Stimulated activated CD8-positive, alpha-beta memory T cell treated with anti-CD3 and anti-CD28 coated beads, Interleukin-12 subunit alpha, Interleukin-12 subunit beta, amount 100 ng/mL, for 24 hours (primary cell): ENCODE results near the gene BMPER.

Experiments
- DNase-seq: peaks from one replicate; pipeline ENCODE4 v3.0.0-alpha.2; 2020; ENCODE audit errors: extremely low read depth

BMPER gene

DNA sequence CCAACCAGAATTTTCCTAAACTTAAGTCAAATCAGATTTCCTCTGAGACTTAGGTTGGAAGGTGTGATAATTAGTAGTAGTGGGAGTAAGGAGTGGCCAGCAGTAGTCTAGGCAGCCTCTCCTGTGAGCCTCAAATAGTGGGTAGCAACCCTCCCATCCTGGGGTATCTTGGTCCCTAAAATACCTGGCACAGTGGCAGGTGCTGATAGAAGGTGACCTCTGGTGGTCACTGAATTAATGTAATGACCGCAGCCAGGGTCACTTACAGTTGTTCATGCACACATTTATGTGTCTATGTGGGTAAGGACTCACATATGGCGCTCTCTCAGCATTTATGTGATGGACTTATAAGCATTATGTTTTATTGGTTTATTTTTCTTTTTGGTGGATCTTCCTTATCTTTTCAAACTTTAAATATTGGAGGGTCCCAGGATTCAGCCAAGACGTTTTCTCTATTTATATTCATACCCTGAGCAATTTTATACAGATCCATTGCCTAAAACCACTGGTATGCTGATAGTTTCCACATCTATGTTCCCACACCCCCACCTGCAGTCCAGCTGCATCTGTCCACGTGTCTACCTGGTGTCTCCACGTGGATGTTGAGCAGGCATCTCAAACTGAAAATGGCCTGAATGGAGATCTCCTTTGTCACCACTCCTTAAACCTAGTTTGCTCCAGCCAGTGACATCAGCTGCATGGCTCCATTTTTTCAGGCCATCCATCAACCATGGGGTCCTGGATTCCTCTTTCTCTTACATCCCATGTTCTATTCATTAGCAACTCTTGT lies 18.3 kb downstream of the BMPER start:
- DNase-seq = no peak

DNA sequence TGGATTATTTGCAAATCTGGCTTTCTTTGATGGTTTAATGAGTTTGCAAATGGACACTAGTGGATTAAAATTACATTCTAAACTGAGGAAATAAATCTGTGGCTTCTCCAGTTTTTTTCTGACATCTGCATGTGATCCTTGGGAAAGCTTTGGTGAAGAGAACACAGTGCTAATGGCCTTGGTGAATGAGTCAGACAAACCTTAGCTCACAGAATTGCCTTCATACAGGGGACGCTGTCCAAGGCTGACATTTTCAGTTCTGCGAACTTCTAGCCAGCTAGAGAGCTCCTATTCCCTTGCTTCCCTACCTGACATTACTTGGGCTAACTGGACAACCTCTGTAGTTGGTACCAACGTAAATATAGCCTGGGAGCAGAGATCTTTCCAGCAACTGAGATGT lies 21.2 kb downstream of the BMPER start:
- DNase-seq = no peak

DNA sequence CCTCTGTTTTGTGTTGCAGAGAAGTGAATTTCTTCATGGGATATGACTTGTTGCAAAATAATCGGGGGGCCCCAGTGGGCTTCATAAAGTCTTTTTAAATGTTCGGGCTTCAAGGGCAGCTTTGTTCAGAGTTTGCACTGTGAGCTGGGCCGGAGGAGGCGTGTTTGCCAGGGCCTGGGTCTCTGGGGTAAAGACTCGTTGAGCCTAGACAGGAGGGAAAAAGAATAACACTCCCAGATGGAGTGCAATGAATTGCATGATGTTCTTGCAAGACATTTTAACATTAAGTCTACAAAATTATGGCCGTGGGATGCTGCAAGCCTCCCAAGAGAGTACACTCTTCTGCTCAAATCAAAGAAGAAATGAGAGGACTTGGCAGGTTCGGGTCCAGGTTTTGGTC lies 23.6 kb downstream of the BMPER start:
- no peak for DNase-seq

DNA sequence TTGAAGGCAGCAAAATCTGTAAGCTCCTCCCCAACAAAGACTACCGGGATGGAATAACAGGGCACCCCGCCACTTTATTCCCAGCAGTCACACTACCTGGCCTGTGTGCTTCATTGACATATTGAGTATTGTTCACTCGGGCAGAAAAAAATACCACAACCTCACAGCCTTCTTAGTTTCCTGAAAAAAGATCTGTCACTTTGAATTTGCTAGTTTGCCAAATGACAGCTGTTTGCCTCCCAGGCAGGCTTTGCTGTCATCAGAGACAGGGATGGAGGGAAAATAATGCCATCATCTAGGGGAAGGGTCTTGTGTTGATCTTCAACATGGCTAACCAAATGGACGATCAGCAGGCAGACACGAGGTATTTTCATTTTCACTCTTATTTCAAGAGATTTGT lies 26.9 kb downstream of the BMPER start:
- DNase-seq = no peak

DNA sequence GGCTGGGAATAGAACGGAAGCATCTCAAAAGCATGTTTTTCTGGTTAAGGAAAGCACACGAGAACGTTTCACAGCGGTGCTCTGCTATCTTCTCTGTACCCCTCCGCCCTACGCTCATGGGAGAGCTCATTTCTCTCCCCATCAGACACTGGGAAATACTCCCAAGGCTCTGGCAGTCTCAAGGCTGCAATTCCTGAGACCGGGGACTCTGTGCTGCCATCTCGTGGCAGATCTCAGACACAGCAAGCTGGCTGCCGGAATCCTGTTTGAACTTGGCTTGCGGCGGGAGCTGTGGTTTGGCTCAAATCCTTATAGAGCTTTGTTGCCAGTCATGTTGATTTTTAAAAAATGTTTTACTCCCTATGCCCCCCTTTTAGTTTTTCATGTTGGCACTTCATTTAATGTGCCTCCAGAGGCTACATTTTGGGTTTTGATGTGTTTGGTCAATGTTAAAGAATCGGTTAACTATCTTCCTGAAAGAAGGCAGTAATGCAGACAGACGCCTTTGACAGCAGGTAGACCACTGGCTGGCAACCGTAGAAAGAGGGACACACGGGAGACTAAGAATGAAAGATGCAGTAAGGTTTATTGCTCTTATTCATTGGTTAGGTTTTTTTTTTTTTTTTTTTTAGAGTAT lies 27.6 kb downstream of the BMPER start:
- peak; percentile 9 for DNase-seq

DNA sequence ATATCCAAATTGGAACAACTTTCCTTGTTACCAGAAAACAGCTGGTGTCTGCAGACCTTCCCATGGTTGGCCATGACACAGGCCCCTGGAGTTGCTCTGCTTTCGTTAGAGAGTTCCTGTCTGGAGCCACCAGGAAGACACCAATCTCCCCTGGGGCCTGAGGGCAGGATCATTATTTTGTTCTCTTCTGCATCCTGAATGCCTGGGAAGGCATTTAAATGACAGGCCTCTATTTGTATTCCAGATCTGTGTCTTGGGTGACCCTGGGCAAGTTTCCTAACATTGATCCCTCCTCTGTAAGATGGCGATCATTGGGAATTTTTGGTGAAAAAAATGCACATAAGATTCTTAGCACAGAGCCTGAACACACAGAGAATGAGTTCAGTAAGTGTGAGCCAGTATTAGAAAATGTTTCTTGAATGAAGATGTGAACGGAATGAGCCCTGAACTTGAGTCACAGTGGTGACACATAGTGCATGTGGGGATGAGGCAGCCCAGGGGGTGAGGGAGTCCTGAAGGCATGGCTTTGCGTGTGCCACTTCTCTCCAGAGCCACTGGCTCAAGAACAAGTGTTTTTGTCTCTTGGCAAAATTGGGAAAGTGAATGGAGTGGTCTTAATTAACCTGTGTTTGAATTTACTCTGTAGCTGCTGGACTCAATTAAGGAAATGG lies 28.4 kb downstream of the BMPER start:
- DNase-seq = no peak

DNA sequence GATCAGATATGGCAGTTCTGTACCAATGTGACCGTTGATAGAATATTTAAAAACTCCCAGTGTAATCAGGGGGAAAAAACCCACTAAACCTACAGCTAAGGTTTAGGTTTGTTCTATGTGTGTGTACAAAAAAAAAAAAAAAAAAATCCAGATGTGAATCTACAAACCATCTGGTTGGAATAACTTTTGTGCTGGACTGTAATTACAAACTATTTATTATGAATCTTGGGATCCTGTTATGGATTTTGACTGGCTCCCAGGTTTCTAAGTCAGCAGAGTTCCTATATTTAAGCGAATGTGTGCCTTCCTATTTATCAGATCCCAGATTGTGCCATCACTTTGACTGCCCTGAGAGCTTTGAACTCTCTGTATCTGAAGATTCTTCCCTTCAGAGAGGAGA lies 29.1 kb downstream of the BMPER start:
- DNase-seq = no peak

DNA sequence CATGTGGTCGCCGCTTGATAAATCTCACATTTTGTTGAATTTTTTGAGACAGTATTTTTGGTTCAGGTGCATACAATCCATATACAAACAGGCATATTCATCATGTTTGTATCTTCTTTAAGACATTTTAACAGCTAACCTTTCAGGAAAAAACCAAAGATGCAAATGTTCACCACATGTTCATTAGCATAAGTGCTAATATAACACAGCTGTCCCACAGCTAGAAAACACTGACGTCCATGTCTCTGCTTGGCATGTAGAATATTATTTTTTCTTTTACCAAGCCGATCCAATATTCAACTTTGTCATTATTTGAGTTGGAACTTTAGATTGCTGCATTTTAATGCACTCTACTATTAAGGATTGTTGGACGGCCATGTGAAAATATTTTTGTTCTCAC lies 31.2 kb downstream of the BMPER start:
- no peak for DNase-seq

DNA sequence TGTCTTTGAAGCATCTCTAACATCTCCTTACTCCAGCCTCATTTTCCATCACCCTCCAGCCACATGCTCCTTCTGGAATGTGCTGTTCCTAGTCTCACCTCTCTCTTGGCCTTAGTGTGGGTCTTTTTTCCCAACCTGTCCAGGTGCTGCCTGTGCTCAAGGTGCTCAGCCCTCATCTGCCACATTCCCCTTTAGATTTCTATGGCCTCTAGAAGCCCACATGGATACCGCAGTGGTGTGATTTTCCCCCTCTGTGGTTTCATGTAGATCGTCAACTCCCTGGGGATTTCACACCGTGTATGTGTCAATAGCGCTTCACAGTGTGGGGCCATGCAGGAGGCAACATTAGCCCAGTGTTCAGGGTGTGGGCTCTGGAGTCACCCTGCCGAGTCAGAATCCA lies 32.5 kb downstream of the BMPER start:
- DNase-seq = no peak

DNA sequence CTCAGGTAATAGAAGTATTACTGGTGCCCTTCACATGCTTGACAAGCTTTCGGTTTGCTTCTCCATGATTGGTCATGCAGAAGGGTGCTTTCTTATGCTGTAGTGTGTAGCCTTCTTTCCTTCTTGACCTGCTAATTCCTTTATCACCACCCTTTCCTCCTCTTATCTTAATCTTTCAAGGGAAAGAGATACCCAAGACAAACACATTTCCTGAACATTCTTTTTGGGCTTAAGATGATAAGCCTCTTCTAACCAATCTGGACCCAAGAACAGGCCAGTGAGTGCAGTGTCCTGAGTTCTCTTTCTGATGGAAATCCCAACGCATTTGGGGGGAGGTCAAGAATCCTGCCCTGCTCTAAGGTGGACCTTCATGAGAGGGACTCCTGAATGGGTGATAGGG lies 33.8 kb downstream of the BMPER start:
- no peak for DNase-seq

DNA sequence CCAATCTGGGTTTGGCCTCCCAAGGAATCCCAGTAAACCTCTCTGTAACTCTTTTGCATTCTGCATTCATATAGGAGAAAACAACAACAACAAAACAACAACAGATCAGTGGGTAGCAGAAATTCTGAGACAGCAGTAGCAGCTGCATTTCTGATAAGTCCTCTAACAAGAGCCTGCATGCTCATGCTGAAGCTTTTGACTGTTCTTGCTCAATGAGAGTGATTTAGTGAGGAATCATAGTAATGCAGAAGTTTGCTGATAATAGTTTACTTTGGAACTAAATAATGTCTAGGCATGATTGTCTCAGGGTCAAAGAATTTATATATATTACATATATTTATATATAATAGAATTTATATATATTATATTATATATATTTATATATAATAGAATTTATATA lies 35.2 kb downstream of the BMPER start:
- DNase-seq = no peak

DNA sequence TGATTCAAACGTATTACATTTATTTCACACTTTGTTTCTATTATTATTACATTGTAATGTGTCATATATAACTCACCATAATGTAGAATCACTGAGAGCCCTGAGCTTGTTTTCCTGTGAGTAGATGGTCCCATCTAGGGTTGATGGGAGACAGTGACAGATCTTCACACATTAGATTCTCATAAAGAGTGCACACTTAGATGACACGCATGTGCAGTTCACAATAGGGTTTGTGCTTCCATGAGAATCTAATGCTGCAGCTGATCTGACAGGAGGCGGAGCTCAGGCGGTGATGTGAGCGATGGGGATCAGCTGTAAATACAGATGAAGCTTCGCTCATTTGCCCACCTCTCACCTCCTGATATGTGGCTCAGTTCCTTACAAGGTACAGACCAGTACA lies 36.1 kb downstream of the BMPER start:
- DNase-seq = no peak

DNA sequence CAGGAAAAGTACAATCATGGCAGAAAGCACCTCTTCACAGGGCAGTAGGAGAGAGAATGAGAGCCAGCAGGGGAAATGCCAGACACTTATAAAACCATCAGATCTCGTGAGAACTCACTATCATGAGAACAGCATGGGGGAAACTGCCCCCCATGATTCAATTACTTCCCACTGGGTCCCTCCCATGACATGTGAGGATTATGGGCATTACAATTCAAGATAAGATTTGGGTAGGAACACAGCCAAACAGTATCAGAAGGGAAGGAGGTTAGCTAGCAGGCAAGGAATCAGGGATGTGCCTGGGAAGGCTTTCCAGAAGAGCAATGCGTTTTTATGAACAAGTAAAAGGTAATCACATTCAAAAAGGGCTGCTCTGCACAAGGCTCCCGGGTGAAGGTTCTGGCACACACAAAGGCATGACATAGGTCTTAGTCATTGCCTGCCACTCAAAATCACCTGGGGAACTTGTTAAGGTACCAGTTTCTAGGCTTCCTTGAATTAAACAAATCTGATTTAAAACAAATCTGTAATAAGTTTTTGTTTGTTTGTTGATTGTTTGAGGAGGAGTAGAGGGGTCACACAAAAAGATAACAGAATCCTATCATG lies 40.9 kb downstream of the BMPER start:
- DNase-seq = no peak

DNA sequence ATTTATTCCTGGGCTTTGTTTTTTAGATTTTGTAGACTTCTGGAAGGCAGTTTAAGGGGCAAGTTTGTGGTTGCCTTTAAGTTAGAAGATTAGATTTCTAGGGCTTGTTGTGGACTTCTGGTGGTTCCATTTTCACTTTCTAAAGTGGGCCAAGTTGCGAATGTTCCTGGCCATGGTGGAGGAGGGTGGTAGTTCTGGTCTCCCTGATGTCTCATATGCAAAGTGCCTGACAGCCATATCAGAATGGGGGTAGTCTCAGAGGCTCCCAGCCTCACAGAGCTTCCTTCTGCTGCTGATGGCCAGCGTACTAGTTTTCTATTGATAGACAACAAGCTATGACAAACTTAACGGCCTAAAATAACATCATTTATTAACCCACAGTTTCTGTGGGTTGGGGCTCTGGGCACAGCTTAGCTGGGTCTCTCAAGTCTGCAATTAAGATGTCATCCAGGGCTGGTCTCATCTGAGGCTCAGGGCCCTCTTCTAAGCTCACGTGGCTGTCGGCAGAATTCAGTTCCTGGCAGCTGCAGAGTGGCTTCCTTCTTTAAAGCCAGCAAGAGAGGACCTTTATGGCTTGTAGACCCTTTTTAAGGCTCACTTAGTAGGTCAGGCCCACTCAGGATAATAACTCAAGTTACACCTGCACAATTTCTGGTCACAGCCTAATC lies 44.8 kb downstream of the BMPER start:
- DNase-seq = no peak

DNA sequence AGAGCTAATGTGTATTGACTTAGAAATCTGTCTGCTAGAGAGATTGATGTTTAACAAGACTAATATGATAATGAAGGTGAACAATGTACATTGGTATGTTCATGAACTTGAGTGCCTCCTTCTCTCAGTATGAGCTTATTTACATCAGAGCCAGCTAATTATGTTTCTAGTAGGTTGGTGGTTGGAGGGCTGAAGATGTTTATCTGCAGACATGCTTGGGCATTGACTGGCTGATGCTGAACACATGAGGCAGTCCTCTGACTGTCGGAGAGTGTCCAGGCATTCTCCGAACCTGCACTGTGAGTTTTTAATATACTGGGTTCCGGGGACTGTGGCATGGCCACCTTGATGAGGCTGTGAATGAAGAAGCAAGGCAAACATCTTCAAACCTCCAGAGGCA lies 47.5 kb downstream of the BMPER start:
- no peak for DNase-seq

DNA sequence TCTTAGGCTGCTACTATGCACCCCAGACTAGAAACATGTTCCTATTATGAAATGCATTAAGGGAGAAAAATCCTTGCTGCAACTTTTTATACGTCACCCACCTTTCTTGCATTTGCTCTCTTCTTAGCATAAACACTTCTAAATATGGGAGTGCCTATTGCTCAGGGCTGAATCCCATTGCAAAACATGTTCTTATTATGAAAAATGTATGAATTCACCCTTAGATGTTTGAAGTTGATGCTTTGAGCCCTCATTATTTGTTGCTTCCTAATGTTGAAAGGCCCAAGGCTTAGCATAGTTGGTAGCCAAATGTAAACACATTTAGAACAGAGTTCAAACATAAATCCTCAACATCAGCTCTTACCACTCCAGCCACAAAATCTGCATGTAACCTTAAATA lies 52.8 kb downstream of the BMPER start:
- DNase-seq = no peak

DNA sequence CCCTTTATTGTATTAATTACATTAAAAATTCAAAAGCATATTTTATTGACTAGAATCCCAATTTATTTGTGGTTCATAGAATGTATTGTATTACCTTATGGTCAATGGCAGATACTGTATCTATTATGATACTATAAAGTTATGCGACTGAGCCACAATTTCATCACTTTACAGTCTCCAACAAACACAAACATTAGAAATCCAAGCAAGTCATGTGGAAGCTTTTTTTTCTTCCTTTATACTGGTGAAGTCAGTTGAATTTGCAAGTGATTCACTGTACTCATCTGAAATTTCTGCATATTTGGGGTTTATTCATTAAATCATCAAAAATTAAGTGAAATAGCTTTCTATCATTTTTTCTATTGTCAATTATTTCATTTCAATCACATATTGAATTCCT lies 54.3 kb downstream of the BMPER start:
- no peak for DNase-seq

DNA sequence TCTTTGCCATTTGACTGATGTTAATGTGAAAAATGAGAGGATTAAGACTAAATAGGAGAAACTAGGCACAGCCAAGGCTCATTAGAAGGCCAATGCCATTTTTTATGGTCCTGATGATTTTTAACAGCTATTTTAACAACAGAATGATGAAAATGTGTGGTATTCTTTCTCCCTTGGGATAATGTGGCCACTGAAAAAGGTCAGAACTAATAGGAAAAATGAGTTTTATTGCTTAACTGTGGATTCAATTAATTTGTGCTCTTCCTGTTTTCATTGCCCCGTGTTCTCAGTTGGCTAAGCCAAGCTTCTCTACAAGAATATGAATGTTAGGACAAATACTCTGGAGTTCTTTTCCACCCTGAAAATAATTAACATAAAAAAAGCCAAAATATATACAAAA lies 56.6 kb downstream of the BMPER start:
- DNase-seq = no peak

DNA sequence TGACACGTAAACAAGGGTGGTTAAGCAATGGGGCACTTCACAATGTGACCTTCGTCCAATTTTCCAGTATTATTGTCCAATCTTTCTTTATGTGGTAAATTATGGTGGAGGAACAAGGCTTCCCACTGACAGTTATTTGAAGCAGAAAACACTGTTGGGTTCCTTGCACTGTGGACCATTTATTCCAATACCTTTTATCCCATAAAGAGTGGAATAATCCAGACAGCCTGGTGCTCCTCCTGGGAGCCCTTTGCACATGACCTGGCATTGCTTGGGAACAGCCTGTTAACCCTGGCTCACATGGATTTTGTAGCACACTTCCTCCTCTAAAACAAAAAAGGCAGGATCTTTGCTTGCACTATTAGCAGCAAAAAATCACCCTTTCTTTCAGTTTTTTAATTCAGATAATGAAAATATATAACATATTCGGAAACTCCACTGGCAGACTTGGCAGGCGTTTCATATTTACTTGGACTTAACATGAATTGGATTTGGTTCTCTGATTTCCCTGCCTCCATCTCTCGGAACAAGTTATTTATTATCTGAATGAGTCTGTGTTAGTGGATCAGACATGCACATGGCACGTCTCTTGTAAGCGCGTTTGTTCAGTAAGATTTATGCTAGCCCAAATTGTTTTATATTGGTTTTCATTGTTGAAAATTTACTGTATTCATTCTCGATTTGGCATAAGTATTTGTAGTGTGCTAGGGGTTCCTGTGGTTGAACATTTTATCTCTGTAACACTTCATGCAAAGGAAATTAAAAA lies 59.3 kb downstream of the BMPER start:
- no peak for DNase-seq

DNA sequence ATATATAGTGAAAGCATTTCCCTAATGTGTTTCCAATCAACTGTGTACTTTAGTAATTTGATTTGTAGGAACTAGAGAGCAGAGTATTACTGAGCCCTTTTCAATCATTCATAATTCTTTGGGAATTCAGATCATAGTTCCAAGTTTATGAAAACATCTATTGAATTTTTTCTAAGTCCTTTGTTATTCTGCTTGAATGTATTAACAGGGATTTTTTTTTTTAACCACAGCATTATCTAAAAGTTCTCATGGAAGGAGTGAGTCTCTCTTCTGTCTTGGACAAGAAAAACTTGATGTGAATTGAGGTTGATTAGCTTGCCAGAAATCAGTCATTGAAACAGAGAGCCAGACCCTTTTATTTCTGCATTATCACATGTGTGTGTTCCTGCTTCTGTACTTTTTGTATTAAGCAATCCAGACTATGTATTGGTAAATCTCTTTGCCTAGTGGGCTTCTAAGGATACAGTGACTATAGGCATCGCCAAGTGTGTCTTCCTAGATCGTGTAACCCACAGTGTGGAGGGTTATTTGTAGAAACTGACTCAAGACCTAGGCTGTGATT lies 59.9 kb downstream of the BMPER start:
- DNase-seq = no peak

DNA sequence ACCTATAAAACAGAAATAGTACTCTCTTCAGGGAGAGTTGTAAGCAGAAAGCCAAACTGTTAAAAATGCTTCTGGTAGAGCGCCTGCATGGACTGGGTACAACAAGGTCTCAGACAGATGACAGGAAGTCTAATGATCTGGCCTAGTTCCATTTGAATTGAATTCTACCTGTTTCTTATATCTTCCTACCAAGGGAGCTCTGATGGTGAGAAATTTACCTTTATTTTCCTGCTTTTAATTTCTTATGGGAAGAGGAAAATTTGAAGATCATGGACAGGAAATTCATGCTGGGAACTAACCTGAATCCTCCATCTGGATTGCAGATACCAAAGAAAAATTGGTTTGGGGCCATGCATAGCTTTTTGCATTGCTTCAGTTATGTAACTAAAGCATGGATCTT lies 63.3 kb downstream of the BMPER start:
- no peak for DNase-seq
